GM15510 (cell line): ENCODE data around the gene AFAP1L2.

Experiments used
- POLR2A ChIP-seq: IDR thresholded peaks from 3 replicates; pipeline ENCODE4 v1.6.1; 2011; ENCODE audit warnings: borderline replicate concordance; ENCODE audit not compliant: insufficient read length; ENCODE audit errors: extremely low read depth

AFAP1L2 gene

DNA sequence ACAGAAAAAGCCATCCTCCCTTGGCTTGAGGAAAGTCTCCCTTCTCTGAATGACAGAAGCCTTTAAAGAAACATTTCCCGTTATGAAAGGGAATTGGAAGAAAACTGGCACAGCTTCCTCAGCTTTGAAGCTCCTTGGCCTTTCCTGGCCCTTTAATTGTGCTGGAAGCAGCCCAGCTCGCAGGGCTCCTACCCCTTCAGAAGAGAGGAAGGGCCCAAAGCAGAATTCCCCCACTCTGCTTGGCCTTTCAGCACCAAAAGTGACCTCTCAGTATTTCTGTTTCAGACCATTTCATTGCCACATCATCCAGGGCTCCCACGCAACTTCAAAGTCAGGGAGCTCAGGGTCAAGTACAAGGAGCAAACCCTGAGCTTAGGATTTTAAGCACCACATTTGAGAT lies 4.2 kb downstream of the AFAP1L2 start:
- TF ChIP-seq POLR2A: no peak

DNA sequence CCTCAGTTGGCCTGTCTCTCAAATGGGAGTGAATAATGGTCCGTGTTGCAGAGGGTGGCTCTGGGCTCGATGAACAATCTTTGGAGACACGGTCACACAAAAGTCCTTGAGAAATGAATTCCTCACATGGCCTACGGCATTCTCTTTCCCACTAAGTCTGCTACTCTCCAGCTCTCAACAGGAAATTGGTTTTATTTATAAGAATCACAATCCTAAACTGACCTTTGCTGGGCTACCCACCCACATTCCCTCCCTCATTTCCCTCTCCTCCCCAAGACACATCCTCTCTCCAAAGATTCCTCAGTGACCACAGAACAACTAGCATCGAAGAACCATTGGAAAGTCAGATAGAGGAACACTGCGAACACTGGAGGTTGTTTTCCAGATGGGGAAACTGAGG lies 4.7 kb downstream of the AFAP1L2 start:
- no peak for TF ChIP-seq POLR2A

DNA sequence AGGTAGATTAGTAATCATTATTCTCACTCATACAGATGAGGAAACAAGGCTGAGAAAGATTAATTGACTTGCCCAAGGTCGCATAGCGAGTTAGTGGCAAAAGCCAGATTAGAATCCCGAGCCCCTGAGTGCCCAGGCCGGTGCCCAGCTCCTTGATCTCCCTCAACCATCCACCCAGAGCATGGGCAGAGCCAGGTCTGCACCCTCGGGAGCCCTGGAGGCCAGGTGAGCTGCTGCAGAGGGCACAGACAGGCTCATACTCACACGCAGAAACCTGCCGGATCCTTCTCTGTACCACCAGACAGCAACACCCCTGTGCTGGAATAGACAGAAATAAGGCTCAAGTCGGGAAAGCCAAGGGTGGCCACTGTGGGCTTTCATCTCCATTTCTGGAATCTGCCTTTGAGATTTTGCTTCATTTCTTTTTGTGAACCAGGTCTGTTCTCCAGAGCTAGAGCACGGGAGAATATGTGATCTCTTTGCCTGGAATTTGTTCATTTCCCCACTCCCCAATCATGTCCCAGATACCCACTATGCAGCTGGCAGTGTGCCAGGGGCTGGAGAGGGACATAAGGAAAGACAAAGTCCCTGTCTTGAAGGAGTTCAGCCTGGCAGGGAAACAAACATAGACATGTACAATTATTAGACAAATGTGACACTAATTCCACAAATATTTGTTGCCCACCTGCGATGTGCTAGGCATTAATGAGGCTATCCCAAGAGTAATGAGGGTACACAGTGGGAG lies 5.5 kb downstream of the AFAP1L2 start:
- TF ChIP-seq POLR2A: no peak

DNA sequence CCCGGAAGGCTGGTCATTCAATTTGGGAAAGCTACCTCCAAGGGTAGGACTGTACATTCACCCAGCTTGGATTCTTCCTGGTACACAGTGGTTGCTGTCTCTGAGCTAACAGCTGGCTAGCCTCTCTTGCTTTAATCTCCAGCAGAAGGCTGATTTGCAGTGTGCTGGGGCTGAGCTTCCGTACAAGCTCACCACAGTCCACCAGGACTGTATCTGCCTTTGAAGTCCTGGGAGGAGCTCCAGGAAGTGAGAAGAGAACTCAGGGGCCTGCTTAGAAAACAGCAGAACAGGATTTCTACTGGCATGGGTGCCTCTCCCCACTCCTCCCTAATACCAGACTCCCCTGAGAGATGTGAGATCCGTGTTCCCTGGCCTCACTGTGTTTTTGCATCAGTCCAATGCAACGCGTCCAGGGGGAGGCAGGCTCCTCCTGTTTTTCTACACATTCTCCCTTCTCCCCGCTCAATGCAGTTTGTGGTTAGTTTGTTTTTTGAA lies 6.6 kb downstream of the AFAP1L2 start:
- TF ChIP-seq POLR2A: no peak

DNA sequence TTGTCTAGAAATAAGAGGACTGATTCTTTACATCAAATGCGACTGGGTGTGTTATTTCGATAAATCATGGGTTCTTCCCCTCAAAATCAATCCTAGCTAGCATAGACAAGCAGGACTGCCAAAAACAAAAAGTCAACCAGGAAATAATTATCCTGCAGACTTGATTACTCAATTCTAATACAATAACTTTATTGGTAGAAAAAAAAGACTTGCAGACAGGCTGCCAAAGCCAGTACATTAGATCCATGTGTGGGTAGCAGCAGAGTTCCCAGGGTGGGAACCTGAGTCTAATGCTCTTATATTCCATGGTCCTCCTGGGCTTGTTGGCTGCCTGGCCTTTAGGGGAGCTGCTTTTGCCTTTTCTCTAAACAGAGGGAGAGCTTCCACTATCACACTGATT lies 7.8 kb downstream of the AFAP1L2 start:
- no peak for TF ChIP-seq POLR2A

DNA sequence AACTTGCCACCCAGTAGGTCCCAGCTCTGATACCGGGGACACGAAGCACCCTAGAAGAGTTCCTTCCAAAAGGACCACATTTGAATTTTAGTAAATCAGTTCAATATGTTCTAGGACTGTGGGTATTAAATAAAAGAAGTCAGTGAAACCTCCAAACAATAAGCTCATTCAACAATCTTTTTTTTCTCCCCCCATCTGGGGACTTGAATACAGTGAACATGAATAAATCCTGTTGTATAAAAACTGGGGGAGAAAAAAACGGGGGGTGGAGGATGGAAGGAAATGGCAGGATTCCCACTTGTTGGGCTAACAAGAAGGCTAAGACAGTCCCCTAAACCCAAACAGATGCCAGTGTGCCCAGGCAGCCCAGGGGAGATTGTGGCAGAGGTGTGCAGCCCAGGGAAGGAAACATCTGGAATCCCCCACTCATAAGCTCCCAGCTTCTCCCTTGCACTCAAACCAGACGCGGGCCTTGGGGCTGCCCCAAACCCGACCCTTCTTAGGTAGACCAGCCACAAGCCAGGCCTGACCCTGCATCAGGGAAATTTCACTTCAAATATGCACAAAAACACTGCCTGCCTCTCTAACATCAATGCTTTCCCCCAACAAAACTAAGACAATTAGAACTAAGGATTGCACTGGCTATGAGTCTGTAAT lies 8.8 kb downstream of the AFAP1L2 start:
- no peak for TF ChIP-seq POLR2A

DNA sequence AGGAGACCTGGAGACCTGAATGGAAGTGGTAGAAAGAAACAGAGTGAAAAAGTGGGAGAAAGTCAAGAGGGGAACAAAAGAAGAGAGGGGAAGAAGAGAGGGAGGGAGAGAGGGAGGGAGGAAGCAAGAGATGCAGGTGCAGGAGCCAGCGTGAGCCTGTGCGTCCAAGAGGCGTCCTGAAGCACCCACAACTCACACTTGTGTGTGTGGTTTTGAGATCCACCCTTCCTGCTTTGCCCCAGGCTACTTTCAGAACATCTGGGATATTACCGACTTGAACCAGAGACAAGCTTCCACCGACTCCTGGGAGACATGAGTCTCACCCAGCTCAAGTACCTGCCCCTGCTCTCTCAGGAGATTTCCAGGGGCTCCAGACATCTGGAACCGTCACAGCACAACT lies 9.8 kb downstream of the AFAP1L2 start:
- TF ChIP-seq POLR2A: no peak

DNA sequence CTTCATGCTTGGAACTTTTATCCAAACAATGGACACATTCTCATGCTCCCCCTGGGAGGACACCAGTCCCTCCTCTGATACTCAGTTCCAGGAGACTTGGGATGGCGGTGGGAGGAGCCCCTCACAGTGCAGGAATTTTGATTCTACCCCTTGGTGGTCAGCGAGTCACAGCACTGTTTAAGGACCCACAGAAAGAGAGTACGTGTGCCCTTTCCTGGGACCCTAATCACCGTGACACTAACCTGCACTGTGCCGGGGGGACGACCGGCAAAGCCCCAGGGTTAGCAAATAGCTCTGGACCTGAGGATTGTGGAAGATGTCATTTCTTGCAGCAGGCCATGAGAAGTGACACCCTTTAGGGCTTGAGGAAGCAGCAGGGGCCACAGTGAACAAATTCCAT lies 10.4 kb downstream of the AFAP1L2 start:
- TF ChIP-seq POLR2A: no peak

DNA sequence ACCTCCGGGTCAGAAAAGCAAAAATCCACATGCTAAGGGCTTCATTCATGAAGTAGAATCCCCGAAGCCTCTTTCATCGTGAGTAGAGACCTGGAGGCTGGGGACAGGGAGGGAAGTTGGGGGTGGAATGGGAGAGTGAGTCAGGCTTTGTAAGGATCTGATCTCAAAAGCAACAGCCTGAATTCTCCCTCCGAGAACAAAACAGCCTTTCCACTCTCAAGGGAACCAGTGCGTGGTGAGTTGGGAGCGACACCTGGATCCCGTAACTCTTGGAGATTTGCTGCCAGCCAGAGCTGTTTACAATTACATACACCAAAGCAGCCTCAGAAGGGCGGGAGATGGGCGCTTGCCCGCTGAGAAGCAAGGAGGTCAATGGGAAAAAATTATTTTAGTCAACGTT lies 10.8 kb downstream of the AFAP1L2 start:
- no peak for TF ChIP-seq POLR2A

DNA sequence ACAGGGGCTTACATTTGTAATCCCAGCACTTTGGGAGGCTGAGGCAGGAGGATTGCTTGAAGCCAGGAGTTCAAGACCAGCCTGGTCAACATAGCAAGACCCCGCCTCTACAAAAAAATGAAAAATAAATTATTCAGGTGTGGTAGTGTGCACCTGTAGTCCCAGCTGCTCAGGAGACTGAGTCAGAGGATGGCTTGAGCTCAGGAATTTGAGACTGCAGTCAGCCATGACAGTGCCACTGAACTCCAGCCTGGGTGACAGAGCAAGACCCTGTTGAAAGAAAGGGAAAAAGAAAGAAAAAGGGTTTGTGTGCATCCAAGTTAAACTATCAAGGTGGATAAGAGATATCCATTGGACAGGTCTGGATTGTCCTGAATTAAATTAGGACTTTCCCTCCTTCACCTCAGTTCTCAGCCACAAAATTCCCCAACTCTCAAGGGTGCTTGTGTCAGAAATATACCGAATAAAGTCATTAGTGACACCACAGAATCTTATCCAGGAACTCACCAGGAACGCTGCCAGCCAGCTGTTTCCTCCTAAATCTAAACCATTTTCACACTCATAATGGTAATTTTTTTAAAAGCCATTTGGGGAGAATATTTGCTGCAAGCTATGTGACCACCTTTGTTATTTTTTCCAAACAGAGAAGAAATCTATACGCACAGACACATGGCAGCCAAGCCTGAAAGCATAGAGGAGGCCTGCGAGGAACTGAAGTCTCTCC lies 12.0 kb downstream of the AFAP1L2 start:
- TF ChIP-seq POLR2A: no peak

DNA sequence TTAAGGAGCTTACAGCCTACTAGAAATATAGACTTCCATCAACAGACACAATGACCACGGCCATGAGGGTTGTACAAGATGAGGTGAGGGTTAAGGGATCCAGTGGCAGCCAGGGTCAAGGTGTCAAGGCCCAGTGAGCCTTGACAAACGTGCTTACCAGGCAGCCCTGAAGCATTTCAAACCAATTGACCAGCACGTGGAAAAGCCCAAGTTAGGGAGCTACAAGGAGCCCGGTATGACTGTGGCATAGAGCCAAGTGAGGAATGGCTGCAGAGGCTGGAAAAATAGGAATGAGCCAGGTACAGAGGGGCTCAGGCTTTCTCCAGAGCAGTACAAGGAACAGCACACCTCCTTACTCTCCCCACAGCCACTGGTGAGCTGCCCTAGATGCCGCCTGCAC lies 12.7 kb downstream of the AFAP1L2 start:
- no peak for TF ChIP-seq POLR2A

DNA sequence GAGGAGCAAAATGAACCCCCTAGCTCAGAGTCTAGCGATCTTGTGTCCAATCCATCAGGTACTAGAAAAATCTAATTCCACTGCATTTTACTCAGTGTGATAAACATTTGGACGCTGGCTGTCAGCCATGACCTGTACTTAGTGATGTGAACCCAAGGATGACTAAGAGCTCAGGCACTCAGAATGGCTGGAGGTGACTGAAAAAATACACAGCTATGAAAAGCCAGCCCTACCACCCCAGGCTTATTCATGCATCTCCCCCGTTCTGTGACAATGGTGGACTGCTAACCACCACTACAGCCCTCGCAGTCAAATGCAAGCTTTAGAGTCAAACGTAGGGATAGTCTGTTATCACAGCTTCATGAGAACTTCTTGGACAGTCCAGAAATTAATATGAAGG lies 14.9 kb downstream of the AFAP1L2 start:
- no peak for TF ChIP-seq POLR2A

DNA sequence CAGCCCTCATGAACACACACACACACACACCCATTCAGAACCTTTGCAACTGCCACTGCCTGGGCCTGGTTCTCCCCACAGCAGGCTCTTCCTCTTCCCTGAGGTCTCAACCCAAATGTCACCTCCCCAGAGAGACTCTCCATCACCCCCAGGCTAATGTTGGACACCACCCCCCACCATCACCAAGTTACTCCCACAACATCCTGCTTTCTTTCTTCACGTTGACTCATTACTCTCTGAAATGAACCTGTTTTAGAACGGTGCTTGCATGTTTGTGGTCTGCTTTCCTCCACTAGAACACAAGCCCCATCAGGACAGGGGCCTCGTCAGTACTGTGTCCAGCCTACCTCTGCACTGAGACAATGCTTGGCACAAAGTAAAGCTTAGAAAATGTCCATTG lies 16.0 kb downstream of the AFAP1L2 start:
- no peak for TF ChIP-seq POLR2A

DNA sequence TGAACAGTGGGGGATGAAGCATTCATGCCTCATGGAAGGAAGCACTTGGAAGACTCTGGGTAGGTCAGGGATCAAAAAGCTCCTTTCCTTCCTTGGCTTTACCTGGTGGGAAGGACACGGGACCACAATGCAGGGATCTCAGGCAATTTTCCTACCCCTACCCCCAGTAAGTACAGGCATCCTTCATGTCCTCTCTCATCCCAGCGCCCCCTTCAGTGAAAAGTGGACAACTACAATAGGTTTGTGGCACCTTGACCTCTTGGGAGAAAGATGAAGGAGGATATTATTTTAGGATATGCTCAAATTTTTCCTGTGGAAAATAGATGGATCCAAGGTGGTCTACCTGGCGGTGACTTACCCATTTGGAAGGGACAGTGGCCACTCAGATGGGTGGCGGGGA lies 16.5 kb downstream of the AFAP1L2 start:
- TF ChIP-seq POLR2A: no peak

DNA sequence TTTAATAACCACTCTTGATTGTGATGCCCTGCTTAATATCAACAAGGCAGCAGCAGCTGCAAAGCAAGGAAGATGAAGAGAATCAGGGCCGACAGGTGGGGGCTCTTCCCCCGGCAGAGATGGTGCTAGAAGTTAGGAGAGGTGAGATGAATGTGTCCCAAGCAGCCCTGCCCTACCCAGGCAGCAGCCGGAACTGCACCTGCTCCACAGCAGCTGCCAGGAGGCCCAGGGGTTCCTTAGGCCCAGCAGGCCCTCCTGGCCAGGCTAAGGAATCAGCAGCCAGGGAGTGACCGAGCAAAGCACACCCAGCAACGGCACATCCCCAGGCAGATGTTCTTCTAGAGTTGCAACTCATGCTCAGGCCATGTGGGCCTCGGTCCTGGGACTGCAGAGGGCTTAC lies 17.9 kb downstream of the AFAP1L2 start:
- TF ChIP-seq POLR2A: no peak
